Measurements from ENCODE around the gene FITM2. TPM values are rescaled to one million over a fixed set of nuclear protein-coding genes. Genes with fewer than 3 reads are reported as not detected.

FITM2 gene
- 2.5 TPM for polyA plus RNA-seq (2013, experiment 1 of 2)
- polyA plus RNA-seq (2013, experiment 2 of 2), result 2.5 TPM

- H2AK5ac ChIP-seq (ENCODE audit: low read depth, low read length), result peak within 1 kb of the TSS; percentile 95
- H3K27me3 ChIP-seq (ENCODE audit: control insufficient read depth in 3 of 3, insufficient read depth in 3 of 3, low read depth in 1 of 3, low read length in 3 of 3), result peaks cover 0 to 7% (median 5%) of the 10 kb centered on the region in 3 experiments
- H2BK12ac ChIP-seq (ENCODE audit: low read length), result no peak within 1 kb of the TSS
- peak; percentile 97 for DNase-seq (ENCODE audit: low spot score)
- no peak within 1 kb of the TSS for H4K8ac ChIP-seq (ENCODE audit: low read depth, low read length)
- H3K79me1 ChIP-seq (ENCODE audit: low read depth, low read length), result peaks cover 6% of the 10 kb centered on the region
- H3K9me3 ChIP-seq (replicated peaks in 1 of 2; ENCODE audit: control insufficient read depth in 2 of 2, insufficient read depth in 1 of 2, low read depth in 1 of 2, low read length in 2 of 2), result no peaks in the 10 kb centered on the region
- H2BK120ac ChIP-seq (ENCODE audit: low read depth, low read length), result peak within 1 kb of the TSS; percentile 81
- H3K14ac ChIP-seq (ENCODE audit: low read length), result peak within 1 kb of the TSS; percentile 100
- peak within 1 kb of the TSS; percentile 97 for H3K9ac ChIP-seq (ENCODE audit: low read depth, low read length, poor library complexity)
- H3K23ac ChIP-seq (ENCODE audit: low read depth, low read length, poor library complexity), result peak within 1 kb of the TSS; percentile 99
- H2AFZ ChIP-seq (ENCODE audit: low read length), result peak within 1 kb of the TSS; percentile 97
- H3K4ac ChIP-seq (ENCODE audit: low read length), result peak within 1 kb of the TSS; percentile 53
- peaks cover 4 to 7% of the 10 kb centered on the region in 2 donors for H3K4me1 ChIP-seq (ENCODE audit: control insufficient read depth in 2 of 2, insufficient read depth in 1 of 2, low read depth in 1 of 2, low read length in 2 of 2)
- peak within 1 kb of the TSS; percentile 75 for H2BK5ac ChIP-seq (ENCODE audit: low read length)
- no peak within 1 kb of the TSS for H4K91ac ChIP-seq (ENCODE audit: low read depth, low read length, poor library complexity)
- no peaks in the 10 kb centered on the region for H3K36me3 ChIP-seq (replicated peaks in 1 of 2; ENCODE audit: control insufficient read depth in 2 of 2, insufficient read depth in 2 of 2, low read length in 2 of 2)
- peak within 1 kb of the TSS; percentile 99 for H3K18ac ChIP-seq (ENCODE audit: low read length)
- H3K4me3 ChIP-seq (ENCODE audit: low read length in 2 of 2), result peak within 1 kb of the TSS; percentile 75 to 91
- H3K4me2 ChIP-seq (ENCODE audit: insufficient read depth, low read length, poor library complexity, severe bottlenecking), result peak within 1 kb of the TSS; percentile 99
- H3K27ac ChIP-seq (replicated peaks; ENCODE audit: low read length), result no peak within 1 kb of the TSS
- H2BK15ac ChIP-seq (ENCODE audit: low read length), result peak within 1 kb of the TSS; percentile 81
- WGBS, 2 donors (ENCODE audit: extremely low coverage in 2 of 2, insufficient read length in 2 of 2, insufficient replicate concordance in 1 of 2), result no CpG with 5 or more reads among the region's 70 CpGs
These were observed at the start of gene FITM2 for GRCh38 chr20:44310664-44311639. FITM2 (minus strand) TSS chr20:44311202; CDS start chr20:44311148, 54 bp downstream.

- Histone ChIP-seq H3K27ac (replicated peaks; ENCODE audit: low read length) (no peak overlapping the region), H4K8ac (ENCODE audit: low read depth, low read length) (no peak overlapping the region), H3K4me2 (ENCODE audit: insufficient read depth, low read length, poor library complexity, severe bottlenecking) (no peak overlapping the region)
These were observed 49.2 kb upstream of the FITM2 start for GRCh38 chr20:44360221-44360620.

GRCh38 chr20:44358776-44359175 is 47.8 kb upstream of the FITM2 start:
- Histone ChIP-seq H3K27ac (replicated peaks; ENCODE audit: low read length) (no peak overlapping the region), H3K4ac (ENCODE audit: low read length) (no peak overlapping the region), H3K4me1 (ENCODE audit: control insufficient read depth in 2 of 2, insufficient read depth in 1 of 2, low read depth in 1 of 2, low read length in 2 of 2) (peaks cover 0 to 5% of the 10 kb centered on the region in 2 donors), H3K18ac (ENCODE audit: low read length) (no peak overlapping the region), H3K79me1 (ENCODE audit: low read depth, low read length) (no peaks in the 10 kb centered on the region), H4K8ac (ENCODE audit: low read depth, low read length) (no peak overlapping the region), H3K27me3 (ENCODE audit: control insufficient read depth in 3 of 3, insufficient read depth in 3 of 3, low read depth in 1 of 3, low read length in 3 of 3) (peaks cover 0 to 24% (median 0%) of the 10 kb centered on the region in 3 experiments), H2BK5ac (ENCODE audit: low read length) (no peak overlapping the region), H2AFZ (ENCODE audit: low read length) (no peak overlapping the region), H3K4me2 (ENCODE audit: insufficient read depth, low read length, poor library complexity, severe bottlenecking) (no peak overlapping the region), H3K23ac (ENCODE audit: low read depth, low read length, poor library complexity) (no peak overlapping the region), H2BK15ac (ENCODE audit: low read length) (no peak overlapping the region), H3K9me3 (replicated peaks in 1 of 2; ENCODE audit: control insufficient read depth in 2 of 2, insufficient read depth in 1 of 2, low read depth in 1 of 2, low read length in 2 of 2) (no peaks in the 10 kb centered on the region), H3K14ac (ENCODE audit: low read length) (no peak overlapping the region), H3K4me3 (ENCODE audit: low read length in 2 of 2) (no peak overlapping the region), H3K36me3 (replicated peaks in 1 of 2; ENCODE audit: control insufficient read depth in 2 of 2, insufficient read depth in 2 of 2, low read length in 2 of 2) (no peaks in the 10 kb centered on the region), H2BK120ac (ENCODE audit: low read depth, low read length) (no peak overlapping the region), H4K91ac (ENCODE audit: low read depth, low read length, poor library complexity) (no peak overlapping the region), H2BK12ac (ENCODE audit: low read length) (no peak overlapping the region), H3K9ac (ENCODE audit: low read depth, low read length, poor library complexity) (no peak overlapping the region), H2AK5ac (ENCODE audit: low read depth, low read length) (no peak overlapping the region)
- DNase-seq (ENCODE audit: low spot score), result no peak
- WGBS, 2 donors (ENCODE audit: extremely low coverage in 2 of 2, insufficient read length in 2 of 2, insufficient replicate concordance in 1 of 2), result no CpG with 5 or more reads among the region's 8 CpGs

More at GRCh38 chr20:44360221-44360620, 49.2 kb upstream of the FITM2 start:
- H3K14ac ChIP-seq (ENCODE audit: low read length), result no peak overlapping the region
- no peak overlapping the region for H2BK5ac ChIP-seq (ENCODE audit: low read length)
- no peaks in the 10 kb centered on the region for H3K9me3 ChIP-seq (replicated peaks in 1 of 2; ENCODE audit: control insufficient read depth in 2 of 2, insufficient read depth in 1 of 2, low read depth in 1 of 2, low read length in 2 of 2)
- H3K4ac ChIP-seq (ENCODE audit: low read length), result no peak overlapping the region
- DNase-seq (ENCODE audit: low spot score), result no peak
- no peak overlapping the region for H3K18ac ChIP-seq (ENCODE audit: low read length)
- no peak overlapping the region for H2BK15ac ChIP-seq (ENCODE audit: low read length)
- H3K4me1 ChIP-seq (ENCODE audit: control insufficient read depth in 2 of 2, insufficient read depth in 1 of 2, low read depth in 1 of 2, low read length in 2 of 2), result peaks cover 0 to 5% of the 10 kb centered on the region in 2 donors
- H3K23ac ChIP-seq (ENCODE audit: low read depth, low read length, poor library complexity), result no peak overlapping the region
- H3K9ac ChIP-seq (ENCODE audit: low read depth, low read length, poor library complexity), result no peak overlapping the region
- no peak overlapping the region for H4K91ac ChIP-seq (ENCODE audit: low read depth, low read length, poor library complexity)
- no peaks in the 10 kb centered on the region for H3K36me3 ChIP-seq (replicated peaks in 1 of 2; ENCODE audit: control insufficient read depth in 2 of 2, insufficient read depth in 2 of 2, low read length in 2 of 2)
- H2BK12ac ChIP-seq (ENCODE audit: low read length), result no peak overlapping the region
- H2AK5ac ChIP-seq (ENCODE audit: low read depth, low read length), result no peak overlapping the region
- no peak overlapping the region for H3K4me3 ChIP-seq (ENCODE audit: low read length in 2 of 2)
- no peak overlapping the region for H2BK120ac ChIP-seq (ENCODE audit: low read depth, low read length)
- no peak overlapping the region for H2AFZ ChIP-seq (ENCODE audit: low read length)
- peaks cover 0 to 24% (median 0%) of the 10 kb centered on the region in 3 experiments for H3K27me3 ChIP-seq (ENCODE audit: control insufficient read depth in 3 of 3, insufficient read depth in 3 of 3, low read depth in 1 of 3, low read length in 3 of 3)
- H3K79me1 ChIP-seq (ENCODE audit: low read depth, low read length), result no peaks in the 10 kb centered on the region

- Histone ChIP-seq H3K27ac (replicated peaks; ENCODE audit: low read length) (no peak overlapping the region), H3K4me1 (ENCODE audit: control insufficient read depth in 2 of 2, insufficient read depth in 1 of 2, low read depth in 1 of 2, low read length in 2 of 2) (peaks cover 0 to 5% of the 10 kb centered on the region in 2 donors)
These were observed 46.6 kb upstream of the FITM2 start for GRCh38 chr20:44357555-44358125.

More at GRCh38 chr20:44357555-44358125, 46.6 kb upstream of the FITM2 start:
- no peaks in the 10 kb centered on the region for H3K79me1 ChIP-seq (ENCODE audit: low read depth, low read length)
- H2BK15ac ChIP-seq (ENCODE audit: low read length), result no peak overlapping the region
- no peak overlapping the region for H2BK120ac ChIP-seq (ENCODE audit: low read depth, low read length)
- H3K23ac ChIP-seq (ENCODE audit: low read depth, low read length, poor library complexity), result no peak overlapping the region
- no peak overlapping the region for H3K4me2 ChIP-seq (ENCODE audit: insufficient read depth, low read length, poor library complexity, severe bottlenecking)
- H3K4ac ChIP-seq (ENCODE audit: low read length), result no peak overlapping the region
- H4K8ac ChIP-seq (ENCODE audit: low read depth, low read length), result no peak overlapping the region
- DNase-seq (ENCODE audit: low spot score), result no peak
- H2BK5ac ChIP-seq (ENCODE audit: low read length), result no peak overlapping the region
- no peak overlapping the region for H3K18ac ChIP-seq (ENCODE audit: low read length)
- no peak overlapping the region for H2AK5ac ChIP-seq (ENCODE audit: low read depth, low read length)
- H3K4me3 ChIP-seq (ENCODE audit: low read length in 2 of 2), result no peak overlapping the region
- no peaks in the 10 kb centered on the region for H3K36me3 ChIP-seq (replicated peaks in 1 of 2; ENCODE audit: control insufficient read depth in 2 of 2, insufficient read depth in 2 of 2, low read length in 2 of 2)
- H4K91ac ChIP-seq (ENCODE audit: low read depth, low read length, poor library complexity), result no peak overlapping the region
- H3K14ac ChIP-seq (ENCODE audit: low read length), result no peak overlapping the region
- no peak overlapping the region for H3K9ac ChIP-seq (ENCODE audit: low read depth, low read length, poor library complexity)
- peaks cover 0 to 24% (median 0%) of the 10 kb centered on the region in 3 experiments for H3K27me3 ChIP-seq (ENCODE audit: control insufficient read depth in 3 of 3, insufficient read depth in 3 of 3, low read depth in 1 of 3, low read length in 3 of 3)
- WGBS, 2 donors (ENCODE audit: extremely low coverage in 2 of 2, insufficient read length in 2 of 2, insufficient replicate concordance in 1 of 2), result no CpG with 5 or more reads among the region's 4 CpGs
- no peak overlapping the region for H2BK12ac ChIP-seq (ENCODE audit: low read length)
- H3K9me3 ChIP-seq (replicated peaks in 1 of 2; ENCODE audit: control insufficient read depth in 2 of 2, insufficient read depth in 1 of 2, low read depth in 1 of 2, low read length in 2 of 2), result no peaks in the 10 kb centered on the region
- no peak overlapping the region for H2AFZ ChIP-seq (ENCODE audit: low read length)

Data from neuronal stem cell (in vitro differentiated cells).